HCT116 (cell line): Measurements from ENCODE around the gene LDB2. TPM values are rescaled to one million over a fixed set of nuclear protein-coding genes. Genes with fewer than 3 reads are reported as not detected.

Experiments
- ATAC-seq: fragments of 200-7000 bp; cut with Tn5 transposase; 2 replicates; pipeline ENCODE4 v1.9.1; 2020; ENCODE audit warnings: mild to moderate bottlenecking, moderate library complexity
- BruUV-seq: library from RNA; stranded (reverse); fragments of 400-500 nt; replicated peaks from 2 replicates; lab custom pipeline; 2021; lab: Mats Ljungman, UMichigan
- CTCF ChIA-PET: fragments of 300-600 bp; sonication (Branson Sonifier 250); formaldehyde crosslinking; loops from one replicate; lab custom pipeline; 2021; ENCODE audit warnings: antibody characterized with exemption; lab: Charles Lee
- POLR2A ChIA-PET: fragments of 300-600, 350-600 bp; sonication (Branson Sonifier 250); formaldehyde crosslinking; loops from one replicate; lab custom pipeline; 2021; ENCODE audit warnings: antibody characterized with exemption; lab: Charles Lee
- RAD21 ChIA-PET, 2 experiments: fragments of 300-600 bp; sonication (Branson Sonifier 250); formaldehyde crosslinking; loops; one replicate each; lab custom pipeline; 2023; ENCODE audit warnings: low total read pairs in 2 of 2; ENCODE audit not compliant: uncharacterized antibody in 2 of 2, unreplicated experiment in 2 of 2, low non-redundant PET in 1 of 2; lab: Charles Lee
- DNase-seq: peaks from one replicate; pipeline ENCODE4 v3.0.0-alpha.2; 2010; ENCODE audit warnings: low read depth, low spot score
- H2AFZ ChIP-seq: fragments of 200-600 bp; shearing (Covaris generic), sonication (generic); 2 replicates; pipeline ENCODE4 v1.6.1; 2017; ENCODE audit warnings: low read depth, mixed run types, mixed read lengths, antibody characterized with exemption, low read length; ENCODE audit not compliant: poor library complexity, severe bottlenecking
- H3K27ac ChIP-seq: 2 replicates; pipeline ENCODE4 v1.5.1; 2012; ENCODE audit warnings: low read depth, low read length
- H3K27me3 ChIP-seq: fragments of 200-600 bp; sonication (generic); 2 replicates; pipeline ENCODE4 v1.6.1; 2016; ENCODE audit warnings: mixed run types, low read length, mixed read lengths; ENCODE audit not compliant: insufficient read depth
- H3K36me3 ChIP-seq, 2 experiments: fragments of 200-500 bp in 1 of 2; fragments of 200-600 bp in 1 of 2; sonication (Bioruptor generic) in 1 of 2; sonication (generic) in 1 of 2; 2 replicates each; pipeline versions ENCODE4 v1.5.1 to v1.6.1; 2014 to 2016; ENCODE audit warnings: low read length in 2 of 2, inconsistent platforms in 1 of 2, mixed read lengths in 1 of 2, mixed run types in 1 of 2; ENCODE audit not compliant: insufficient read depth in 2 of 2, control insufficient read depth in 1 of 2
- H3K4me1 ChIP-seq, 2 experiments: fragments of 200-600 bp in 1 of 2; sonication (generic) in 1 of 2; 2 replicates each; pipeline versions ENCODE4 v1.5.1 to v1.6.1; 2012 to 2017; ENCODE audit warnings: low read length in 2 of 2, inconsistent platforms in 1 of 2, mild to moderate bottlenecking in 1 of 2, mixed read lengths in 1 of 2, mixed run types in 1 of 2, moderate library complexity in 1 of 2; ENCODE audit not compliant: insufficient read depth in 2 of 2, control insufficient read depth in 1 of 2
- H3K4me2 ChIP-seq: fragments of 200-600 bp; sonication (generic); 2 replicates; pipeline ENCODE4 v1.6.1; 2017; ENCODE audit warnings: mixed run types, low read length, mixed read lengths
- H3K4me3 ChIP-seq, 2 experiments: fragments of 200-600 bp in 1 of 2; sonication (generic) in 1 of 2; replicated peaks in 1 of 2; 2 replicates each; pipeline ENCODE4 v1.5.1; 2011 to 2016; ENCODE audit warnings: low read length in 2 of 2, control low read depth in 1 of 2, low read depth in 1 of 2, mild to moderate bottlenecking in 1 of 2, mixed read lengths in 1 of 2, mixed run types in 1 of 2
- H3K79me2 ChIP-seq: fragments of 200-600 bp; sonication (generic); 2 replicates; pipeline ENCODE4 v1.6.1; 2017; ENCODE audit warnings: mild to moderate bottlenecking, mixed run types, low read length, moderate library complexity, mixed read lengths; ENCODE audit not compliant: insufficient read depth
- H3K9ac ChIP-seq: fragments of 200-600 bp; sonication (generic); 2 replicates; pipeline ENCODE4 v1.6.1; 2016; ENCODE audit warnings: low read length, mixed read lengths
- H3K9me2 ChIP-seq: fragments of 200-600 bp; sonication (generic), shearing (Covaris generic); 2 replicates; pipeline ENCODE4 v1.6.1; 2017; ENCODE audit warnings: mixed run types, mild to moderate bottlenecking, moderate library complexity; ENCODE audit not compliant: insufficient read depth
- H3K9me3 ChIP-seq, 2 experiments: fragments of 200-500 bp in 1 of 2; fragments of 200-600 bp in 1 of 2; sonication (Bioruptor generic) in 1 of 2; sonication (generic) in 1 of 2; 2 replicates each; pipeline ENCODE4 v1.6.1; 2014 to 2017; ENCODE audit warnings: low read length in 2 of 2, mixed read lengths in 2 of 2, inconsistent platforms in 1 of 2, low read depth in 1 of 2, mild to moderate bottlenecking in 1 of 2, mixed run types in 1 of 2, moderate library complexity in 1 of 2; ENCODE audit not compliant: control insufficient read depth in 1 of 2, insufficient read depth in 1 of 2
- H4K20me1 ChIP-seq: fragments of 200-600 bp; sonication (generic), shearing (Covaris generic); 2 replicates; pipeline ENCODE4 v1.6.1; 2017; ENCODE audit warnings: mixed run types, mild to moderate bottlenecking, moderate library complexity; ENCODE audit not compliant: insufficient read depth
- CBX3 ChIP-seq: IDR thresholded peaks from 2 replicates; pipeline ENCODE4 v1.6.1; 2012; ENCODE audit warnings: low read depth
- CEBPB ChIP-seq: IDR thresholded peaks from 2 replicates; pipeline ENCODE4 v1.6.1; 2012; ENCODE audit warnings: low read depth
- CTCF ChIP-seq, 3 experiments: fragments of 200-600 bp in 1 of 3; sonication (generic) in 1 of 3; IDR thresholded peaks in 2 of 3; conservative IDR thresholded peaks in 1 of 3; 2 replicates each; pipeline ENCODE4 v1.5.1; 2012 to 2017; ENCODE audit warnings: low read depth in 2 of 3, low read length in 2 of 3, antibody characterized with exemption in 1 of 3, borderline replicate concordance in 1 of 3, control low read depth in 1 of 3, mild to moderate bottlenecking in 1 of 3, mixed read lengths in 1 of 3, mixed run types in 1 of 3, moderate library complexity in 1 of 3; ENCODE audit not compliant: insufficient read depth in 1 of 3
- EZH2 ChIP-seq: fragments of 200-600 bp; sonication (generic); IDR thresholded peaks from 2 replicates; pipeline ENCODE4 v1.6.1; 2017; ENCODE audit warnings: antibody characterized with exemption, mixed run types
- EZH2phosphoT487 ChIP-seq: fragments of 200-600 bp; IDR thresholded peaks from 2 replicates; pipeline ENCODE4 v1.6.1; 2018; ENCODE audit warnings: antibody characterized with exemption, borderline replicate concordance
- FOSL1 ChIP-seq: IDR thresholded peaks from 2 replicates; pipeline ENCODE4 v1.6.1; 2012; ENCODE audit warnings: low read depth
- MAX ChIP-seq: IDR thresholded peaks from 2 replicates; pipeline ENCODE4 v1.6.1; 2012
- POLR2A ChIP-seq: IDR thresholded peaks from 2 replicates; pipeline ENCODE4 v1.7.0; 2011; ENCODE audit warnings: borderline replicate concordance; ENCODE audit not compliant: insufficient read depth, insufficient read length; ENCODE audit errors: extremely low read depth
- SP1 ChIP-seq: IDR thresholded peaks from 2 replicates; pipeline ENCODE4 v1.6.1; 2012; ENCODE audit warnings: low read depth
- SRF ChIP-seq: IDR thresholded peaks from 2 replicates; pipeline ENCODE4 v1.6.1; 2012; ENCODE audit warnings: low read depth
- TCF7L2 ChIP-seq: IDR thresholded peaks from 2 replicates; pipeline ENCODE4 v1.7.0; 2011; ENCODE audit warnings: borderline replicate concordance, inconsistent platforms; ENCODE audit not compliant: insufficient read depth, insufficient read length; ENCODE audit errors: extremely low read depth
- ZBTB33 ChIP-seq: IDR thresholded peaks from 2 replicates; pipeline ENCODE4 v1.6.1; 2011; ENCODE audit warnings: mild to moderate bottlenecking, low read length, moderate library complexity; ENCODE audit not compliant: insufficient replicate concordance; ENCODE audit errors: extremely low read depth
- ZNF274 ChIP-seq: fragments of 200-500 bp; sonication (Bioruptor generic); IDR thresholded peaks from 2 replicates; pipeline ENCODE4 v1.6.1; 2014; ENCODE audit warnings: mild to moderate bottlenecking, low read depth, low read length, inconsistent platforms
- intact Hi-C: fragments of 100-400 bp; cut with micrococcal nuclease; formaldehyde crosslinking; loops from 2 replicates; pipeline ENCODE4 v1.10.0; 2022
- total RNA-seq: library from RNA; stranded (reverse); gene quantifications from one replicate; pipeline ENCODE4 v1.2.1, GENCODE V29; 2021; ENCODE audit not compliant: unreplicated experiment
- TF ChIP-seq, protein P1 (sequence below): IDR thresholded peaks from 2 replicates; pipeline ENCODE4 v1.6.1; 2012
- TF ChIP-seq, protein P2 (sequence below): IDR thresholded peaks from 2 replicates; pipeline ENCODE4 v1.6.1; 2012; ENCODE audit warnings: low read depth

Gene LDB2
- total RNA-seq, 1 experiment from 2014 or later = 0.12 TPM

DNA sequence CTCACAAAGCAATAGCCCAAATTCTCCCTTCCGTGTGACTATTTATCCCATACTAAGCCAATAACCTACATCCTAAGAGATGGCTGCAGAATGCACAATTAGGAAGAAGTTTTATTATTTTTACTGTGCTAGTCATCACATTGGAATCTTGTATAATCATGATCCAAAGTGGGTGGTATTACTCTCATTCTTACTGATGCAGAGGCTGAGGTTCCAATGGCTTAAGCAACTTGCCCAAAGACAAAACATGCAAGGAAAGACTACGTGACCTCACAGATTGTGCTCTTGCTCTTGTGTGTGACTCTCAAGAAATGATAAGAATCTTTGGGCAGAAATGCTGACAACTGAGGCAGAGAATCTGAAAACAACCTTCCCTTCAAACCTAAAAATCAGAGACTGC is 212.2 kb downstream of the LDB2 start (continued):
- TF ChIP-seq ZBTB33 (no peak), CBX3 (no peak), EZH2 (no peak)
- TF ChIP-seq, all 23 proteins: peak for 0

GRCh38 chr4:16685536-16685935 is 212.9 kb downstream of the LDB2 start:
- ChIA-PET RAD21 (no interaction called here), POLR2A (no interaction called here), CTCF (no interaction called here)
- Histone ChIP-seq H3K4me1 (no peaks in the 10 kb centered on the region), H3K79me2 (no peaks in the 10 kb centered on the region), H3K4me2 (no peak overlapping the region), H3K4me3 (no peak overlapping the region), H3K27me3 (peaks cover 6% of the 10 kb centered on the region; the same call in 1 of the 2 replicates), H2AFZ (no peak overlapping the region), H4K20me1 (no peaks in the 10 kb centered on the region), H3K9me3 (no peaks in the 10 kb centered on the region), H3K27ac (no peak overlapping the region), H3K36me3 (no peaks in the 10 kb centered on the region), H3K9ac (no peak overlapping the region), H3K9me2 (no peaks in the 10 kb centered on the region)
- intact Hi-C loops = no loop called here
- BruUV-seq = no TSS peak
- DNase-seq (no peak), ATAC-seq (no peak)
- TF ChIP-seq CTCF (IDR thresholded peaks at IDR 0.05 in 2 of 3, conservative IDR thresholded peaks at IDR 0.05 in 1 of 3; ENCODE audit: borderline replicate concordance in 1 of 3, insufficient read depth in 1 of 3, low read depth in 2 of 3, low read length in 2 of 3) (no peak), TCF7L2 (no peak), ZNF274 (no peak), EZH2phosphoT487 (no peak), EZH2 (no peak), SP1 (no peak), POLR2A (no peak), CEBPB (no peak), SRF (no peak), MAX (no peak), FOSL1 (no peak)
- TF ChIP-seq, protein P1, sequence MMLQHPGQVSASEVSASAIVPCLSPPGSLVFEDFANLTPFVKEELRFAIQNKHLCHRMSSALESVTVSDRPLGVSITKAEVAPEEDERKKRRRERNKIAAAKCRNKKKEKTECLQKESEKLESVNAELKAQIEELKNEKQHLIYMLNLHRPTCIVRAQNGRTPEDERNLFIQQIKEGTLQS = no peak
- TF ChIP-seq, protein P2, sequence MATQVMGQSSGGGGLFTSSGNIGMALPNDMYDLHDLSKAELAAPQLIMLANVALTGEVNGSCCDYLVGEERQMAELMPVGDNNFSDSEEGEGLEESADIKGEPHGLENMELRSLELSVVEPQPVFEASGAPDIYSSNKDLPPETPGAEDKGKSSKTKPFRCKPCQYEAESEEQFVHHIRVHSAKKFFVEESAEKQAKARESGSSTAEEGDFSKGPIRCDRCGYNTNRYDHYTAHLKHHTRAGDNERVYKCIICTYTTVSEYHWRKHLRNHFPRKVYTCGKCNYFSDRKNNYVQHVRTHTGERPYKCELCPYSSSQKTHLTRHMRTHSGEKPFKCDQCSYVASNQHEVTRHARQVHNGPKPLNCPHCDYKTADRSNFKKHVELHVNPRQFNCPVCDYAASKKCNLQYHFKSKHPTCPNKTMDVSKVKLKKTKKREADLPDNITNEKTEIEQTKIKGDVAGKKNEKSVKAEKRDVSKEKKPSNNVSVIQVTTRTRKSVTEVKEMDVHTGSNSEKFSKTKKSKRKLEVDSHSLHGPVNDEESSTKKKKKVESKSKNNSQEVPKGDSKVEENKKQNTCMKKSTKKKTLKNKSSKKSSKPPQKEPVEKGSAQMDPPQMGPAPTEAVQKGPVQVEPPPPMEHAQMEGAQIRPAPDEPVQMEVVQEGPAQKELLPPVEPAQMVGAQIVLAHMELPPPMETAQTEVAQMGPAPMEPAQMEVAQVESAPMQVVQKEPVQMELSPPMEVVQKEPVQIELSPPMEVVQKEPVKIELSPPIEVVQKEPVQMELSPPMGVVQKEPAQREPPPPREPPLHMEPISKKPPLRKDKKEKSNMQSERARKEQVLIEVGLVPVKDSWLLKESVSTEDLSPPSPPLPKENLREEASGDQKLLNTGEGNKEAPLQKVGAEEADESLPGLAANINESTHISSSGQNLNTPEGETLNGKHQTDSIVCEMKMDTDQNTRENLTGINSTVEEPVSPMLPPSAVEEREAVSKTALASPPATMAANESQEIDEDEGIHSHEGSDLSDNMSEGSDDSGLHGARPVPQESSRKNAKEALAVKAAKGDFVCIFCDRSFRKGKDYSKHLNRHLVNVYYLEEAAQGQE = no peak
